GM21723 (cell line): ENCODE measurements around the gene SLX4IP.

ENCODE experiments used
- ATAC-seq: cut with Tn5 transposase; IDR thresholded peaks from one replicate; pipeline ENCODE4 v1.9.1; 2021; ENCODE audit warnings: mild to moderate bottlenecking, moderate library complexity; ENCODE audit not compliant: unreplicated experiment

Gene SLX4IP

GRCh38 chr20:10516529-10516928 is 81.4 kb downstream of the SLX4IP start:
- no peak for ATAC-seq

GRCh38 chr20:10519361-10520046 is 84.4 kb downstream of the SLX4IP start:
- peak; percentile 52 for ATAC-seq

- ATAC-seq, result no peak
Observed at GRCh38 chr20:10520528-10520927, 85.4 kb downstream of the SLX4IP start.

GRCh38 chr20:10521068-10521831 is 86.1 kb downstream of the SLX4IP start:
- ATAC-seq, result no peak

- no peak for ATAC-seq
Observed at GRCh38 chr20:10521836-10522235, 86.7 kb downstream of the SLX4IP start.

- ATAC-seq, result no peak
Observed at GRCh38 chr20:10522328-10522727, 87.2 kb downstream of the SLX4IP start.

- ATAC-seq, result no peak
Observed at GRCh38 chr20:10523443-10523842, 88.3 kb downstream of the SLX4IP start.

- no peak for ATAC-seq
Observed at GRCh38 chr20:10524034-10524476, 89.0 kb downstream of the SLX4IP start.

- no peak for ATAC-seq
Observed at GRCh38 chr20:10524643-10525042, 89.5 kb downstream of the SLX4IP start.

GRCh38 chr20:10527781-10528180 is 92.7 kb downstream of the SLX4IP start:
- no peak for ATAC-seq

- no peak for ATAC-seq
Observed at GRCh38 chr20:10530883-10531282, 95.8 kb downstream of the SLX4IP start.

- ATAC-seq, result no peak
Observed at GRCh38 chr20:10531848-10532247, 96.7 kb downstream of the SLX4IP start.

GRCh38 chr20:10532361-10532760 is 97.3 kb downstream of the SLX4IP start:
- no peak for ATAC-seq

- ATAC-seq, result peak; percentile 46
Observed at GRCh38 chr20:10536531-10536930, 101.4 kb downstream of the SLX4IP start.

- ATAC-seq, result no peak
Observed at GRCh38 chr20:10537850-10538480, 102.9 kb downstream of the SLX4IP start.

GRCh38 chr20:10538768-10539167 is 103.7 kb downstream of the SLX4IP start:
- ATAC-seq, result no peak

GRCh38 chr20:10539818-10540553 is 104.9 kb downstream of the SLX4IP start:
- ATAC-seq, result no peak

- no peak for ATAC-seq
Observed at GRCh38 chr20:10540636-10541493, 105.8 kb downstream of the SLX4IP start.

GRCh38 chr20:10541668-10542411 is 106.7 kb downstream of the SLX4IP start:
- no peak for ATAC-seq

- no peak for ATAC-seq
Observed at GRCh38 chr20:10542442-10542841, 107.3 kb downstream of the SLX4IP start.
